ENCODE results near the gene GFI1B. TPM values are rescaled to one million over a fixed set of nuclear protein-coding genes. Genes with fewer than 3 reads are reported as not detected.

Gene GFI1B
- total RNA-seq, 4 donors from 2014 or later = not detected

- H3K27me3 ChIP-seq = no peaks in the 10 kb centered on the region
- 27 to 34% methylated on average over 5 of the region's 5 CpGs for WGBS, 2 donors (ENCODE audit: low coverage in 1 of 2)
- H3K4me3 ChIP-seq = peak overlapping the region in 1 of 2 donors; percentile 72
- no peak for ATAC-seq
- no peak overlapping the region for H3K27ac ChIP-seq
- H3K36me3 ChIP-seq = no peaks in the 10 kb centered on the region
- H3K9me3 ChIP-seq = no peaks in the 10 kb centered on the region
- H3K4me1 ChIP-seq = peaks cover 5 to 33% (median 15%) of the 10 kb centered on the region in 3 donors
- no peak for TF ChIP-seq EP300 (IDR thresholded peaks at IDR 0.05)
- no peak for TF ChIP-seq CTCF (IDR thresholded peaks at IDR 0.05)
- TF ChIP-seq POLR2AphosphoS5 (IDR thresholded peaks at IDR 0.05) = no peak
- no peak for TF ChIP-seq POLR2A (IDR thresholded peaks at IDR 0.05)
These were observed 35.8 kb upstream of the GFI1B start for GRCh38 chr9:132942541-132943182.

- Histone ChIP-seq H3K4me3 (peak overlapping the region; percentile 72 to 89), H3K27me3 (no peaks in the 10 kb centered on the region), H3K27ac (peak overlapping the region; percentile 74 to 94 (median 92)), H3K36me3 (no peaks in the 10 kb centered on the region), H3K4me1 (peaks cover 5 to 33% (median 15%) of the 10 kb centered on the region in 3 donors), H3K9me3 (no peaks in the 10 kb centered on the region)
- TF ChIP-seq POLR2A (IDR thresholded peaks at IDR 0.05) = no peak
- TF ChIP-seq EP300 (IDR thresholded peaks at IDR 0.05) = no peak
- no peak for TF ChIP-seq POLR2AphosphoS5 (IDR thresholded peaks at IDR 0.05)
- TF ChIP-seq CTCF (IDR thresholded peaks at IDR 0.05) = no peak
- ATAC-seq = no peak
- WGBS, 2 donors (ENCODE audit: low coverage in 1 of 2) = 1 to 2% methylated on average over 11 to 13 of the region's 25 CpGs
These were observed 34.7 kb upstream of the GFI1B start for GRCh38 chr9:132943651-132944293.

- Histone ChIP-seq H3K4me1 (peaks cover 5 to 33% (median 15%) of the 10 kb centered on the region in 3 donors), H3K36me3 (no peaks in the 10 kb centered on the region), H3K27ac (peak within 1 kb of the TSS; percentile 74 to 94 (median 92)), H3K4me3 (peak within 1 kb of the TSS; percentile 72 to 89), H3K9me3 (no peaks in the 10 kb centered on the region), H3K27me3 (no peaks in the 10 kb centered on the region)
- TF ChIP-seq POLR2AphosphoS5 (IDR thresholded peaks at IDR 0.05) (peak; percentile 71), CTCF (IDR thresholded peaks at IDR 0.05) (no peak), EP300 (IDR thresholded peaks at IDR 0.05) (no peak), POLR2A (IDR thresholded peaks at IDR 0.05) (peak; percentile 24 to 59)
- WGBS, 2 donors (ENCODE audit: low coverage in 1 of 2) = 0% methylated on average over 4 to 10 of the region's 72 CpGs
- ATAC-seq = peak; percentile 94
These were observed 34.0 kb upstream of the GFI1B start, which contains the start of gene TSC1 for GRCh38 chr9:132944294-132945185. Gene TSC1 (minus strand): TSS chr9:132944616. CDS start chr9:132928872, 15,744 bp downstream.

- Histone ChIP-seq H3K36me3 (no peaks in the 10 kb centered on the region), H3K4me3 (peak overlapping the region; percentile 72 to 89), H3K27ac (peak overlapping the region; percentile 74 to 94 (median 92)), H3K27me3 (no peaks in the 10 kb centered on the region), H3K9me3 (no peaks in the 10 kb centered on the region), H3K4me1 (peaks cover 5 to 33% (median 15%) of the 10 kb centered on the region in 3 donors)
- no peak for ATAC-seq
- WGBS, 2 donors (ENCODE audit: low coverage in 1 of 2) = 80 to 94% methylated on average over 5 to 16 of the region's 23 CpGs
- no peak for TF ChIP-seq CTCF (IDR thresholded peaks at IDR 0.05)
- no peak for TF ChIP-seq EP300 (IDR thresholded peaks at IDR 0.05)
- no peak for TF ChIP-seq POLR2AphosphoS5 (IDR thresholded peaks at IDR 0.05)
- no peak for TF ChIP-seq POLR2A (IDR thresholded peaks at IDR 0.05)
These were observed 33.0 kb upstream of the GFI1B start for GRCh38 chr9:132945186-132946130.
